Measurements from ENCODE around the gene TBRG4.

The TBRG4 gene

DNA sequence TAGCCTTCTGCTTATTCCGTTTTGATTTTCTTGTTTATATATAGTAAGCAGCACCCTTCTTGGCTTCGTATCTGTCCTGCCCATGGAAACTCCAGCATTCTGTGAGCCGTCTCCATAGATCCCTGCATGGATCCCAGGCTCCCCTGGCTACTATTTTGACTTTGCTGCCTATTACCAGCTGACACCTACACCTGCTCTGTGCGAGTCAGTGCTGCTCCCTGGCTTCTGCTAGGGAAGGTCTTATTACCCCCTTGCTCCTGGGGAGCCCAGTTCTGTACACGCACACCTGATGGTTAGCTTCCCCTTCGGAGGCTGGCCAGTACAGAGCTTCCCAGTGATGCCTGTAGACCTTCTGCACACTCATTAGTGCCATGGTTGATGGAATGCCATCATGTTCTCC, 58.1 kb downstream of the TBRG4 start:
- Histone ChIP-seq H3K27me3 (replicated peaks) (no peaks in the 10 kb centered on the region), H3K36me3 (replicated peaks) (peaks cover 5% of the 10 kb centered on the region), H3K4me3 (ENCODE audit: low read depth, low read length) (no peak overlapping the region), H3K27ac (no peak overlapping the region)
- in situ Hi-C loops (cut with HindIII; ENCODE audit: low pct_ligation_motif_present, low sequenced_read_pairs), result no loop called here
- TF ChIP-seq, protein P1, sequence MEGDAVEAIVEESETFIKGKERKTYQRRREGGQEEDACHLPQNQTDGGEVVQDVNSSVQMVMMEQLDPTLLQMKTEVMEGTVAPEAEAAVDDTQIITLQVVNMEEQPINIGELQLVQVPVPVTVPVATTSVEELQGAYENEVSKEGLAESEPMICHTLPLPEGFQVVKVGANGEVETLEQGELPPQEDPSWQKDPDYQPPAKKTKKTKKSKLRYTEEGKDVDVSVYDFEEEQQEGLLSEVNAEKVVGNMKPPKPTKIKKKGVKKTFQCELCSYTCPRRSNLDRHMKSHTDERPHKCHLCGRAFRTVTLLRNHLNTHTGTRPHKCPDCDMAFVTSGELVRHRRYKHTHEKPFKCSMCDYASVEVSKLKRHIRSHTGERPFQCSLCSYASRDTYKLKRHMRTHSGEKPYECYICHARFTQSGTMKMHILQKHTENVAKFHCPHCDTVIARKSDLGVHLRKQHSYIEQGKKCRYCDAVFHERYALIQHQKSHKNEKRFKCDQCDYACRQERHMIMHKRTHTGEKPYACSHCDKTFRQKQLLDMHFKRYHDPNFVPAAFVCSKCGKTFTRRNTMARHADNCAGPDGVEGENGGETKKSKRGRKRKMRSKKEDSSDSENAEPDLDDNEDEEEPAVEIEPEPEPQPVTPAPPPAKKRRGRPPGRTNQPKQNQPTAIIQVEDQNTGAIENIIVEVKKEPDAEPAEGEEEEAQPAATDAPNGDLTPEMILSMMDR (IDR thresholded peaks at IDR 0.05; ENCODE audit: low read depth, low read length, missing control alignments), result no peak
- DNase-seq, result no peak

DNA sequence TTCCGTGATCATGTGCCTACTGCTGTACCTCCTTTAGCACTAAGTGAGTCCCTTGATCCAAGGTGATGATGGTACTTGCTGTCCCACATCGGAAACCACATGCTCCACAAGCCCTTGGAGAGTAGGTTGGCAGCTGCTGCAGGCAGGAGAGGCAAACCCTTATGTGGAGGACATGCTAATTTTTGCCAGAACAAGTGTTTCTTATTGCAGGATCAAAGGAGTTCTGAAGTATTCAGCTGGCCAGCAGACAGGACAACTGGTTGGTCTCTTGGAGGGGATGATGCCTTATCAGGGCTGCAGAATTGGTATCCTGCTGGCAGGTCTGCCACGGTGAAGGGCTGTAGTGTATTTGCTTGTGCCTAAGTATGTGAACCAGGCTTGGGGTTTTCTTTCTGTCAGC, 59.5 kb downstream of the TBRG4 start:
- in situ Hi-C loops (cut with HindIII; ENCODE audit: low pct_ligation_motif_present, low sequenced_read_pairs), result no loop called here
- no peaks in the 10 kb centered on the region for H3K27me3 ChIP-seq (replicated peaks)
- peaks cover 5% of the 10 kb centered on the region for H3K36me3 ChIP-seq (replicated peaks)
- H3K4me3 ChIP-seq (ENCODE audit: low read depth, low read length), result no peak overlapping the region
- no peak overlapping the region for H3K27ac ChIP-seq
- DNase-seq, result no peak
- TF ChIP-seq, protein P1 (IDR thresholded peaks at IDR 0.05; ENCODE audit: low read depth, low read length, missing control alignments), result no peak

DNA sequence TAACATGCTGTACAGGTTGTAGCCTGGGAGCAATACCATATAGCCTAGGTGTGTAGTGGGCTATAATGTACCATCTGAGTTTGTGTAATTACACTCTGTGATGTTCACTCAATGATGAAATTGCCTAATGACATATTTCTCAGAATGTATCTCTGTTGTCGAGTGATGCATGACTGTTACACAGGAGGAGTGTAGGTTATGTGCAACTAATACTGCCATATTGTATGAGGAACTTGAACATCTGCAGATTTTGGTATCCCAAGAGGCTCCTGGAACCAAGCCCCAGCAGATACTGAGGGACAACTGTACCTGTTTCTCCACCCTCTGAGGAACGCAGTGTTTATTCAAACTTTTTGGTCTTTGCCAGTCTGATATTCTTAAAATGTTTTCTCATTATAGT, 61.3 kb downstream of the TBRG4 start:
- Histone ChIP-seq H3K4me3 (ENCODE audit: low read depth, low read length) (no peak overlapping the region), H3K27ac (no peak overlapping the region), H3K27me3 (replicated peaks) (no peaks in the 10 kb centered on the region), H3K36me3 (replicated peaks) (peaks cover 8% of the 10 kb centered on the region)
- in situ Hi-C loops (cut with HindIII; ENCODE audit: low pct_ligation_motif_present, low sequenced_read_pairs), result no loop called here
- DNase-seq, result no peak
- TF ChIP-seq, protein P1 (IDR thresholded peaks at IDR 0.05; ENCODE audit: low read depth, low read length, missing control alignments), result no peak

Measured in brain microvascular endothelial cell (primary cell).